Fibroblast of lung (primary cell): ENCODE data around the gene CATSPER1.

Source experiments
- EZH2 ChIP-seq: IDR thresholded peaks from 2 replicates; pipeline ENCODE4 v1.5.1; 2012; ENCODE audit warnings: low read length, control low read depth, mild to moderate bottlenecking; ENCODE audit errors: missing control alignments
- TF ChIP-seq, protein P1 (sequence below), 2 donors: IDR thresholded peaks in 1 of 2; conservative IDR thresholded peaks in 1 of 2; 1 replicate in 1 of 2; 2 replicates in 1 of 2; pipeline ENCODE4 v1.5.1; 2011 to 2012; ENCODE audit warnings: low read length in 2 of 2, control low read depth in 1 of 2, inconsistent platforms in 1 of 2, low read depth in 1 of 2, mild to moderate bottlenecking in 1 of 2

- TF ChIP-seq, protein P1, sequence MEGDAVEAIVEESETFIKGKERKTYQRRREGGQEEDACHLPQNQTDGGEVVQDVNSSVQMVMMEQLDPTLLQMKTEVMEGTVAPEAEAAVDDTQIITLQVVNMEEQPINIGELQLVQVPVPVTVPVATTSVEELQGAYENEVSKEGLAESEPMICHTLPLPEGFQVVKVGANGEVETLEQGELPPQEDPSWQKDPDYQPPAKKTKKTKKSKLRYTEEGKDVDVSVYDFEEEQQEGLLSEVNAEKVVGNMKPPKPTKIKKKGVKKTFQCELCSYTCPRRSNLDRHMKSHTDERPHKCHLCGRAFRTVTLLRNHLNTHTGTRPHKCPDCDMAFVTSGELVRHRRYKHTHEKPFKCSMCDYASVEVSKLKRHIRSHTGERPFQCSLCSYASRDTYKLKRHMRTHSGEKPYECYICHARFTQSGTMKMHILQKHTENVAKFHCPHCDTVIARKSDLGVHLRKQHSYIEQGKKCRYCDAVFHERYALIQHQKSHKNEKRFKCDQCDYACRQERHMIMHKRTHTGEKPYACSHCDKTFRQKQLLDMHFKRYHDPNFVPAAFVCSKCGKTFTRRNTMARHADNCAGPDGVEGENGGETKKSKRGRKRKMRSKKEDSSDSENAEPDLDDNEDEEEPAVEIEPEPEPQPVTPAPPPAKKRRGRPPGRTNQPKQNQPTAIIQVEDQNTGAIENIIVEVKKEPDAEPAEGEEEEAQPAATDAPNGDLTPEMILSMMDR (conservative IDR thresholded peaks at IDR 0.05 in 1 of 2, IDR thresholded peaks at IDR 0.05 in 1 of 2; ENCODE audit: low read depth in 1 of 2, low read length in 2 of 2): no peak
- no peak for TF ChIP-seq EZH2
These were observed 10.0 kb upstream of the CATSPER1 start for GRCh38 chr11:66036334-66036710.
